Measurements from ENCODE around the gene ITIH4.

- TF ChIP-seq CTCF (IDR thresholded peaks at IDR 0.05) (no peak), POLR2A (IDR thresholded peaks at IDR 0.05) (no peak)
Measured at GRCh38 chr3:52810923-52811322, 19.5 kb downstream of the ITIH4 start.

Data from thyroid gland (tissue), 4 donors.